Naive thymus-derived CD4-positive, alpha-beta T cell (primary cell): ENCODE measurements around the gene EPSTI1. TPM values are rescaled to one million over a fixed set of nuclear protein-coding genes. Genes with fewer than 3 reads are reported as not detected.

Source experiments
- ATAC-seq: fragments of 150-1000 bp; cut with Tn5 transposase; 2 replicates; pipeline ENCODE4 v1.10.0; 2021; ENCODE audit warnings: mild to moderate bottlenecking, moderate library complexity
- CTCF ChIA-PET: fragments of 350-600 bp; sonication (Branson Sonifier 250); formaldehyde crosslinking; loops from one replicate; lab custom pipeline; 2021; ENCODE audit warnings: antibody characterized with exemption; lab: Charles Lee
- POLR2A ChIA-PET: fragments of 350-600 bp; sonication (Branson Sonifier 250); formaldehyde crosslinking; loops from one replicate; lab custom pipeline; 2021; ENCODE audit warnings: antibody characterized with exemption, inconsistent platforms; lab: Charles Lee
- DNase-seq, 9 donors: peaks; one replicate each; pipeline versions ENCODE4 v3.0.0 to v3.0.0-alpha.2; 2020 to 2022; ENCODE audit warnings: mixed read lengths in 1 of 9
- H3K27ac ChIP-seq: one replicate; pipeline ENCODE4 v1.7.0; 2013; ENCODE audit warnings: mild to moderate bottlenecking, low read depth, low read length, moderate library complexity
- H3K27me3 ChIP-seq, 2 donors: one replicate each; pipeline ENCODE4 v1.7.0; 2013; ENCODE audit warnings: low read length in 2 of 2, mild to moderate bottlenecking in 2 of 2, moderate library complexity in 2 of 2; ENCODE audit not compliant: control insufficient read depth in 2 of 2, insufficient read depth in 2 of 2
- H3K36me3 ChIP-seq, 3 experiments: 1 replicate in 2 of 3; 2 replicates in 1 of 3; pipeline ENCODE4 v1.7.0; 2013; ENCODE audit warnings: low read length in 3 of 3, mild to moderate bottlenecking in 3 of 3, moderate library complexity in 1 of 3; ENCODE audit not compliant: insufficient read depth in 3 of 3, control insufficient read depth in 2 of 3
- H3K4me1 ChIP-seq, 2 donors: one replicate each; pipeline ENCODE4 v1.7.0; 2013; ENCODE audit warnings: low read length in 2 of 2, mild to moderate bottlenecking in 2 of 2, moderate library complexity in 1 of 2; ENCODE audit not compliant: control insufficient read depth in 2 of 2, insufficient read depth in 2 of 2
- H3K4me3 ChIP-seq: 2 replicates; pipeline ENCODE4 v1.7.0; 2013; ENCODE audit warnings: mild to moderate bottlenecking, low read length
- H3K9me3 ChIP-seq, 3 experiments: 1 replicate in 2 of 3; 2 replicates in 1 of 3; pipeline ENCODE4 v1.7.0; 2013; ENCODE audit warnings: low read length in 3 of 3; ENCODE audit not compliant: control insufficient read depth in 2 of 3
- H3K27ac Mint-ChIP-seq, 9 donors: one replicate each; pipeline ENCODE4 v1.8.0; 2020 to 2022; ENCODE audit warnings: mixed read lengths in 9 of 9, mild to moderate bottlenecking in 8 of 9, moderate library complexity in 5 of 9, inconsistent platforms in 2 of 9
- H3K27me3 Mint-ChIP-seq, 5 donors: one replicate each; pipeline ENCODE4 v1.8.0; 2021 to 2022; ENCODE audit warnings: mixed read lengths in 5 of 5, mild to moderate bottlenecking in 1 of 5
- H3K36me3 Mint-ChIP-seq, 5 donors: one replicate each; pipeline ENCODE4 v1.8.0; 2020 to 2022; ENCODE audit warnings: mixed read lengths in 5 of 5, mild to moderate bottlenecking in 3 of 5, inconsistent platforms in 1 of 5
- H3K4me1 Mint-ChIP-seq, 7 donors: one replicate each; pipeline ENCODE4 v1.8.0; 2020 to 2022; ENCODE audit warnings: mixed read lengths in 7 of 7, mild to moderate bottlenecking in 3 of 7, inconsistent platforms in 1 of 7
- H3K4me3 Mint-ChIP-seq, 10 donors: one replicate each; pipeline ENCODE4 v1.8.0; 2020 to 2022; ENCODE audit warnings: mild to moderate bottlenecking in 10 of 10, mixed read lengths in 10 of 10, moderate library complexity in 6 of 10, inconsistent platforms in 2 of 10
- H3K9me3 Mint-ChIP-seq, 11 donors: one replicate each; pipeline ENCODE4 v1.8.0; 2020 to 2022; ENCODE audit warnings: mixed read lengths in 11 of 11, mild to moderate bottlenecking in 4 of 11, inconsistent platforms in 1 of 11, moderate library complexity in 1 of 11
- intact Hi-C, 2 donors: fragments of 100-400 bp; cut with micrococcal nuclease; formaldehyde crosslinking; loops; one replicate each; pipeline ENCODE4 v1.15.1; 2023
- polyA plus RNA-seq, 2 donors: library from polyadenylated mRNA; unstranded; fragments of 300-500 nt; fragmentation: Illumina TruSeq; gene quantifications; one replicate each; pipeline ENCODE4 v1.2.3, GENCODE V29; 2021
- total RNA-seq, 6 experiments: library from RNA in 5 of 6; stranded (reverse) in 5 of 6; gene quantifications; 1 replicate in 5 of 6; 2 replicates in 1 of 6; pipeline ENCODE4 v1.2.3 and lab custom pipeline; 2021 to 2026

The EPSTI1 gene
- total and polyA plus RNA-seq, 7 experiments from 2014 or later = 8.4 to 125 (median 13.7) TPM

DNA sequence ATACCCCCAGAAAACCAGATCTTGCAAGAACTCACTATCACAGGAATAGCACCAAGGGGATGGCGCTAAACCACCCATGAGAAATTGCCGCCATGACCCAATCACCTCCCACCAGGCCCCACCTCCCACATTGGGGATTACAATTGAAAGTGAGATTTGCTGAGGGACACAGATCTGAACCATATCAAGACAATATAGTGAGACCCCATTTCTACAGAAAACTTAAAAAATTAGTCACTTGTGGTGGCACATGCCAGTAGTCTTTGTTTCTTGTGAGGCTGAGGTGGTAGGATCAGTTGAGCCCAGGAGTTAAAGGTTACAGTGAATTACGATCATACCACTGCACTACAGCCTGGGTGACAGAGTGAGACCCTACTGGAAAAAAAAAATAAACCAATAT lies 41.0 kb upstream of the EPSTI1 start:
- intact Hi-C loops = no loop called here
- peaks cover 0 to 5% (median 0%) of the 10 kb centered on the region in 11 donors for H3K9me3 Mint-ChIP-seq
- CTCF ChIA-PET = no interaction called here
- Histone ChIP-seq H3K9me3 (no peaks in the 10 kb centered on the region), H3K27me3 (no peaks in the 10 kb centered on the region), H3K4me1 (no peaks in the 10 kb centered on the region), H3K4me3 (no peak overlapping the region), H3K36me3 (no peaks in the 10 kb centered on the region), H3K27ac (no peak overlapping the region)
- ATAC-seq = no peak
- H3K27ac Mint-ChIP-seq = no peak overlapping the region
- POLR2A ChIA-PET = no interaction called here
- peaks cover 24 to 63% (median 48%) of the 10 kb centered on the region in 7 donors for H3K4me1 Mint-ChIP-seq
- peaks cover 12 to 48% (median 47%) of the 10 kb centered on the region in 5 donors for H3K36me3 Mint-ChIP-seq
- H3K27me3 Mint-ChIP-seq = no peaks in the 10 kb centered on the region
- DNase-seq = no peak
- H3K4me3 Mint-ChIP-seq = peak overlapping the region in 2 of 10 donors; percentile 12 to 39

GRCh38 chr13:43031881-43032280 lies 39.8 kb upstream of the EPSTI1 start:
- no peak for ATAC-seq
- no peak overlapping the region for H3K27ac ChIP-seq
- no peaks in the 10 kb centered on the region for H3K27me3 ChIP-seq
- Mint-ChIP-seq H3K9me3 (peaks cover 0 to 5% (median 0%) of the 10 kb centered on the region in 11 donors), H3K27me3 (no peaks in the 10 kb centered on the region), H3K4me3 (no peak overlapping the region), H3K36me3 (peaks cover 12 to 46% (median 43%) of the 10 kb centered on the region in 5 donors), H3K4me1 (peaks cover 21 to 63% (median 47%) of the 10 kb centered on the region in 7 donors), H3K27ac (no peak overlapping the region)
- no peaks in the 10 kb centered on the region for H3K36me3 ChIP-seq
- intact Hi-C loops = no loop called here
- ChIA-PET CTCF (no interaction called here), POLR2A (interaction anchor here (1.1 to 1.6 kb wide), 2 partner anchors 9 to 11 kb away, joined by 4 read pairs; partner anchors contain the start of gene DNAJC15)
- H3K4me1 ChIP-seq = peaks cover 0 to 3% of the 10 kb centered on the region in 2 donors
- no peak overlapping the region for H3K4me3 ChIP-seq
- H3K9me3 ChIP-seq = no peaks in the 10 kb centered on the region
- no peak for DNase-seq

GRCh38 chr13:43030548-43030947 lies 38.5 kb upstream of the EPSTI1 start:
- no peak for ATAC-seq
- Mint-ChIP-seq H3K27me3 (no peaks in the 10 kb centered on the region), H3K4me3 (no peak overlapping the region), H3K27ac (no peak overlapping the region), H3K4me1 (peaks cover 23 to 69% (median 54%) of the 10 kb centered on the region in 7 donors), H3K9me3 (peaks cover 0 to 5% (median 0%) of the 10 kb centered on the region in 11 donors), H3K36me3 (peaks cover 12 to 46% (median 43%) of the 10 kb centered on the region in 5 donors)
- intact Hi-C loops = no loop called here
- Histone ChIP-seq H3K27me3 (no peaks in the 10 kb centered on the region), H3K9me3 (no peaks in the 10 kb centered on the region), H3K36me3 (no peaks in the 10 kb centered on the region), H3K4me3 (no peak overlapping the region), H3K27ac (no peak overlapping the region), H3K4me1 (peaks cover 0 to 3% of the 10 kb centered on the region in 2 donors)
- ChIA-PET CTCF (no interaction called here), POLR2A (no interaction called here)
- DNase-seq = no peak

DNA sequence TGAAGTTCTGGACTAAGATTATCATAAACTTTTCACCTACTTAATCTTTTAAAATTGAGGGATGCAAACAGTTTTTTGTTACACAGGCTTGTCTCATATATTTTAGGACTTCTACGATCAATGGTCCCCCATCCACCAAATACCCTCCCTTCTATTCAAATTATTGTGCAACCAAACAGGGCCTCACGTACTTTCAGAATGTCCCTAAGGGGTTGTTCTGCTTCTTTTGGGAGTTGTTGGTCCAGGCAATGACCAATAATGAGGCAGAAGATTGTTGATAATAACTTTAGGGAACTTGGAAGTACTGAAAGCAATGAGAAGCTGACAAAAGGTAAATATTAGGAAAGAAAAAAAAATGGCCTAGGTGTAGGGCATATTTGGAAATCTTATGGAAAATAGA lies 34.2 kb upstream of the EPSTI1 start:
- CTCF ChIA-PET = no interaction called here
- Mint-ChIP-seq H3K27ac (no peak overlapping the region), H3K4me1 (peaks cover 34 to 70% (median 55%) of the 10 kb centered on the region in 7 donors)

DNA sequence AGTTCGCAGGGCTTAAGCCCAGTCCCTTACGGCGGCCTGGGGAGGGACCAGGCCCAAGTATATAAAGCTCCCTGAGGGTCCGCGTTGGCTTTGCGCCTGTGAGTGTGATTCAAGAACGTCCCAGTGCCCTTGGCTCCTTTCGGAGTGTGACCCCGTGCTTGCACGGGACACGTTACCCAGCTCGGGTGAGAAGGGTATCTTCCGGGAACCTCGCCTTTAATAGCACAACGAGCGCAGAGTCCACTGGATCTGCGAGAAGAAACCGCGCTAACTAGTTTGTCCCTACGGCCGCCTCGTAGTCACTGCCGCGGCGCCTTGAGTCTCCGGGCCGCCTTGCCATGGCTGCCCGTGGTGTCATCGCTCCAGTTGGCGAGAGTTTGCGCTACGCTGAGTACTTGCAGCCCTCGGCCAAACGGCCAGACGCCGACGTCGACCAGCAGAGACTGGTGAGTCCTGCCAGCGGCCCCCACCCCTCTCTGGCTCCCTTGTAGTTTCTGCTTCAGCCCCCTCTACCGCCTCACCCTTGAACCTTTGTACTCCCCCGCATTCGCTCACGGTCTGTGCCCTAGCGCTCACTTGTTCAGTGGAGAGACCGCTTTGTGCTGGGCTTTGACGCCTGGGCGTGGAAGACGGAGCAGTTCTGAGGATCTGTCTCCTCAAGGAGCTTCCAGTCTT lies 31.4 kb upstream of the EPSTI1 start, which contains the start of gene DNAJC15:
TSS of gene DNAJC15 (plus strand) at position 298 of the 675 bp plus-strand sequence. CDS start at position 339, 41 bp downstream.
- ChIA-PET CTCF (interaction anchor here (0.7 to 1.2 kb wide), 4 partner anchors 34 to 1756 kb away, joined by 3 to 4 read pairs (median 3); no protein-coding TSS in a partner anchor), POLR2A (interaction anchor here (0.6 to 4.1 kb wide), 10 partner anchors 8 to 61 kb away, joined by 3 to 36 read pairs (median 4); partner anchors contain the start of gene EPSTI1)
- no peaks in the 10 kb centered on the region for H3K36me3 ChIP-seq
- peak within 1 kb of the TSS; percentile 83 for H3K27ac ChIP-seq
- H3K27me3 ChIP-seq = no peaks in the 10 kb centered on the region
- DNase-seq (peak; percentile 72 to 88 (median 80)), ATAC-seq (peak; percentile 93)
- Mint-ChIP-seq H3K36me3 (peaks cover 5 to 10% (median 7%) of the 10 kb centered on the region in 5 donors), H3K27me3 (no peaks in the 10 kb centered on the region), H3K9me3 (peaks cover 0 to 7% (median 0%) of the 10 kb centered on the region in 11 donors), H3K4me1 (peaks cover 20 to 47% (median 38%) of the 10 kb centered on the region in 7 donors), H3K27ac (peak within 1 kb of the TSS; percentile 92 to 99 (median 98)), H3K4me3 (peak within 1 kb of the TSS; percentile 92 to 100 (median 99))
- intact Hi-C loops = loop anchor here (1.0 kb wide), 5 partner anchors 27 to 54 kb away; partner anchors contain the start of gene EPSTI1 (in 2 of the 2)
- H3K4me3 ChIP-seq = peak within 1 kb of the TSS; percentile 87
- no peaks in the 10 kb centered on the region for H3K9me3 ChIP-seq
- peaks cover 9 to 20% of the 10 kb centered on the region in 2 donors for H3K4me1 ChIP-seq

More for the DNA sequence above, 34.2 kb upstream of the EPSTI1 start:
- ATAC-seq (no peak), DNase-seq (no peak)
- no peaks in the 10 kb centered on the region for H3K36me3 ChIP-seq
- no peak overlapping the region for H3K4me3 ChIP-seq
- no peaks in the 10 kb centered on the region for H3K27me3 ChIP-seq
- H3K4me1 ChIP-seq = peaks cover 9 to 20% of the 10 kb centered on the region in 2 donors
- Mint-ChIP-seq H3K27me3 (no peaks in the 10 kb centered on the region), H3K4me3 (peak overlapping the region in 1 of 10 donors; percentile 47), H3K9me3 (peaks cover 0 to 7% (median 0%) of the 10 kb centered on the region in 11 donors), H3K36me3 (peaks cover 10 to 18% (median 15%) of the 10 kb centered on the region in 5 donors)
- no peaks in the 10 kb centered on the region for H3K9me3 ChIP-seq
- intact Hi-C loops = no loop called here
- H3K27ac ChIP-seq = no peak overlapping the region
- POLR2A ChIA-PET = no interaction called here

GRCh38 chr13:43022934-43023288 lies 30.9 kb upstream of the EPSTI1 start:
- H3K27ac Mint-ChIP-seq = peak overlapping the region in 8 of 9 donors; percentile 92 to 99 (median 98)
- Histone ChIP-seq H3K27me3 (no peaks in the 10 kb centered on the region), H3K27ac (peak overlapping the region; percentile 83), H3K4me1 (peaks cover 9 to 20% of the 10 kb centered on the region in 2 donors), H3K36me3 (no peaks in the 10 kb centered on the region), H3K4me3 (peak overlapping the region; percentile 87), H3K9me3 (no peaks in the 10 kb centered on the region)
- ChIA-PET CTCF (interaction anchor here (0.6 to 1.2 kb wide), 5 partner anchors 51 to 1756 kb away, joined by 3 read pairs; no protein-coding TSS in a partner anchor), POLR2A (interaction anchor here (0.6 to 4.1 kb wide), 9 partner anchors 9 to 62 kb away, joined by 3 to 36 read pairs (median 4); partner anchors contain the start of gene EPSTI1)
- H3K9me3 Mint-ChIP-seq = peaks cover 0 to 7% (median 0%) of the 10 kb centered on the region in 11 donors
- DNase-seq (no peak), ATAC-seq (no peak)
- no peaks in the 10 kb centered on the region for H3K27me3 Mint-ChIP-seq
- H3K4me1 Mint-ChIP-seq = peaks cover 15 to 42% (median 33%) of the 10 kb centered on the region in 7 donors
- peaks cover 0 to 6% (median 2%) of the 10 kb centered on the region in 5 donors for H3K36me3 Mint-ChIP-seq
- H3K4me3 Mint-ChIP-seq = peak overlapping the region; percentile 92 to 100 (median 99)
- intact Hi-C loops = loop anchor here (1.0 kb wide), 5 partner anchors 27 to 54 kb away; partner anchors contain the start of gene EPSTI1 (in 2 of the 2)
